Measurements from ENCODE around the gene PPP4R3A.
A peak's percentile ranks its signal among the peaks of the same experiment; 100 is the strongest.

Gene PPP4R3A

DNA sequence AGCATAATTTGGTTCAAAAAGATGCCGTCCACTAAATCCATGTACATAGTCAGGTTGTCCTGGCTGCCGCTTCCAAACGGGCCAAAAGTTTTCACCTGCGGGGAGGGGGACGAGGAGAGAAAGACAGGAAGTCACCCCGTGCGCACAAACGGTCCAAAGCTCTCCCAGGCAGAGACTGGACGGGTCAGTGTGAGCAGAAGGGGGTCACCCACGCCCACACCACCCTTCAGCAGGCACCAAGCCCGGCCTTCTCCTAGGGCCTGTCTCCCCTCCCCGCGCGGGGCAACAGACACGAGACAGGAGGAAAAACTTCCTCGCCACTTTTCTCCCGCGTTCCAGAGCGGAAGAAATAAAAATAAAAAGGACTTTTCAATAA lies 93.4 kb downstream of the PPP4R3A start (continued):
- TF ChIP-seq, protein P1, sequence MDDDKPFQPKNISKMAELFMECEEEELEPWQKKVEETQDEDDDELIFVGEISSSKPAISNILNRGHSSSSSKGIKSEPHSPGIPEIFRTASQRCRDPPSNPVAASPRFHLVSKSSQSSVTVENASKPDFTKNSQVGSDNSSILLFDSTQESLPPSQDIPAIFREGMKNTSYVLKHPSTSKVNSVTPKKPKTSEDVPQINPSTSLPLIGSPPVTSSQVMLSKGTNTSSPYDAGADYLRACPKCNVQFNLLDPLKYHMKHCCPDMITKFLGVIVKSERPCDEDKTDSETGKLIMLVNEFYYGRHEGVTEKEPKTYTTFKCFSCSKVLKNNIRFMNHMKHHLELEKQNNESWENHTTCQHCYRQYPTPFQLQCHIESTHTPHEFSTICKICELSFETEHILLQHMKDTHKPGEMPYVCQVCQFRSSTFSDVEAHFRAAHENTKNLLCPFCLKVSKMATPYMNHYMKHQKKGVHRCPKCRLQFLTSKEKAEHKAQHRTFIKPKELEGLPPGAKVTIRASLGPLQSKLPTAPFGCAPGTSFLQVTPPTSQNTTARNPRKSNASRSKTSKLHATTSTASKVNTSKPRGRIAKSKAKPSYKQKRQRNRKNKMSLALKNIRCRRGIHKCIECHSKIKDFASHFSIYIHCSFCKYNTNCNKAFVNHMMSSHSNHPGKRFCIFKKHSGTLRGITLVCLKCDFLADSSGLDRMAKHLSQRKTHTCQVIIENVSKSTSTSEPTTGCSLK (tag by site-specific recombination; IDR thresholded peaks at IDR 0.05), result no peak
- TF ChIP-seq, protein P2, sequence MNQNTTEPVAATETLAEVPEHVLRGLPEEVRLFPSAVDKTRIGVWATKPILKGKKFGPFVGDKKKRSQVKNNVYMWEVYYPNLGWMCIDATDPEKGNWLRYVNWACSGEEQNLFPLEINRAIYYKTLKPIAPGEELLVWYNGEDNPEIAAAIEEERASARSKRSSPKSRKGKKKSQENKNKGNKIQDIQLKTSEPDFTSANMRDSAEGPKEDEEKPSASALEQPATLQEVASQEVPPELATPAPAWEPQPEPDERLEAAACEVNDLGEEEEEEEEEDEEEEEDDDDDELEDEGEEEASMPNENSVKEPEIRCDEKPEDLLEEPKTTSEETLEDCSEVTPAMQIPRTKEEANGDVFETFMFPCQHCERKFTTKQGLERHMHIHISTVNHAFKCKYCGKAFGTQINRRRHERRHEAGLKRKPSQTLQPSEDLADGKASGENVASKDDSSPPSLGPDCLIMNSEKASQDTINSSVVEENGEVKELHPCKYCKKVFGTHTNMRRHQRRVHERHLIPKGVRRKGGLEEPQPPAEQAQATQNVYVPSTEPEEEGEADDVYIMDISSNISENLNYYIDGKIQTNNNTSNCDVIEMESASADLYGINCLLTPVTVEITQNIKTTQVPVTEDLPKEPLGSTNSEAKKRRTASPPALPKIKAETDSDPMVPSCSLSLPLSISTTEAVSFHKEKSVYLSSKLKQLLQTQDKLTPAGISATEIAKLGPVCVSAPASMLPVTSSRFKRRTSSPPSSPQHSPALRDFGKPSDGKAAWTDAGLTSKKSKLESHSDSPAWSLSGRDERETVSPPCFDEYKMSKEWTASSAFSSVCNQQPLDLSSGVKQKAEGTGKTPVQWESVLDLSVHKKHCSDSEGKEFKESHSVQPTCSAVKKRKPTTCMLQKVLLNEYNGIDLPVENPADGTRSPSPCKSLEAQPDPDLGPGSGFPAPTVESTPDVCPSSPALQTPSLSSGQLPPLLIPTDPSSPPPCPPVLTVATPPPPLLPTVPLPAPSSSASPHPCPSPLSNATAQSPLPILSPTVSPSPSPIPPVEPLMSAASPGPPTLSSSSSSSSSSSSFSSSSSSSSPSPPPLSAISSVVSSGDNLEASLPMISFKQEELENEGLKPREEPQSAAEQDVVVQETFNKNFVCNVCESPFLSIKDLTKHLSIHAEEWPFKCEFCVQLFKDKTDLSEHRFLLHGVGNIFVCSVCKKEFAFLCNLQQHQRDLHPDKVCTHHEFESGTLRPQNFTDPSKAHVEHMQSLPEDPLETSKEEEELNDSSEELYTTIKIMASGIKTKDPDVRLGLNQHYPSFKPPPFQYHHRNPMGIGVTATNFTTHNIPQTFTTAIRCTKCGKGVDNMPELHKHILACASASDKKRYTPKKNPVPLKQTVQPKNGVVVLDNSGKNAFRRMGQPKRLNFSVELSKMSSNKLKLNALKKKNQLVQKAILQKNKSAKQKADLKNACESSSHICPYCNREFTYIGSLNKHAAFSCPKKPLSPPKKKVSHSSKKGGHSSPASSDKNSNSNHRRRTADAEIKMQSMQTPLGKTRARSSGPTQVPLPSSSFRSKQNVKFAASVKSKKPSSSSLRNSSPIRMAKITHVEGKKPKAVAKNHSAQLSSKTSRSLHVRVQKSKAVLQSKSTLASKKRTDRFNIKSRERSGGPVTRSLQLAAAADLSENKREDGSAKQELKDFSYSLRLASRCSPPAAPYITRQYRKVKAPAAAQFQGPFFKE (tag by site-specific recombination; IDR thresholded peaks at IDR 0.05; ENCODE audit: borderline replicate concordance), result no peak
- no peak for TF ChIP-seq ZNF433 (tag by site-specific recombination; IDR thresholded peaks at IDR 0.05; ENCODE audit: low read depth)
- no peak for TF ChIP-seq SETDB1 (IDR thresholded peaks at IDR 0.05; ENCODE audit: insufficient read length, low read length)
- peak; percentile 42; the same call in 1 of the 2 replicates for TF ChIP-seq ZNF366 (tag by site-specific recombination; conservative IDR thresholded peaks at IDR 0.05)
- peak; percentile 83 for TF ChIP-seq ZBTB8A (tag by site-specific recombination; IDR thresholded peaks at IDR 0.05)
- TF ChIP-seq ZNF221 (tag by site-specific recombination; IDR thresholded peaks at IDR 0.05; ENCODE audit: borderline replicate concordance), result no peak
- no peak for TF ChIP-seq ZNF169 (tag by site-specific recombination; IDR thresholded peaks at IDR 0.05)
- no peak for TF ChIP-seq ZNF112 (tag by site-specific recombination; IDR thresholded peaks at IDR 0.05)
- TF ChIP-seq ZNF114 (tag by site-specific recombination; IDR thresholded peaks at IDR 0.05), result no peak
- peak; percentile 88 for TF ChIP-seq ZNF335 (tag by site-specific recombination; conservative IDR thresholded peaks at IDR 0.05)
- no peak for TF ChIP-seq SP7 (tag by site-specific recombination; IDR thresholded peaks at IDR 0.05)
- TF ChIP-seq ZNF654 (tag by site-specific recombination; IDR thresholded peaks at IDR 0.05; ENCODE audit: low read depth), result no peak
- TF ChIP-seq ZBTB20 (tag by site-specific recombination; IDR thresholded peaks at IDR 0.05), result no peak
- no peak for TF ChIP-seq ZNF350 (tag by site-specific recombination; IDR thresholded peaks at IDR 0.05)
- TF ChIP-seq, protein P3, sequence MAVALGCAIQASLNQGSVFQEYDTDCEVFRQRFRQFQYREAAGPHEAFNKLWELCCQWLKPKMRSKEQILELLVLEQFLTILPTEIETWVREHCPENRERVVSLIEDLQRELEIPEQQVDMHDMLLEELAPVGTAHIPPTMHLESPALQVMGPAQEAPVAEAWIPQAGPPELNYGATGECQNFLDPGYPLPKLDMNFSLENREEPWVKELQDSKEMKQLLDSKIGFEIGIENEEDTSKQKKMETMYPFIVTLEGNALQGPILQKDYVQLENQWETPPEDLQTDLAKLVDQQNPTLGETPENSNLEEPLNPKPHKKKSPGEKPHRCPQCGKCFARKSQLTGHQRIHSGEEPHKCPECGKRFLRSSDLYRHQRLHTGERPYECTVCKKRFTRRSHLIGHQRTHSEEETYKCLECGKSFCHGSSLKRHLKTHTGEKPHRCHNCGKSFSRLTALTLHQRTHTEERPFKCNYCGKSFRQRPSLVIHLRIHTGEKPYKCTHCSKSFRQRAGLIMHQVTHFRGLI (tag by site-specific recombination; IDR thresholded peaks at IDR 0.05), result no peak
- no peak for TF ChIP-seq MEIS1 (CRISPR knock-in tag; IDR thresholded peaks at IDR 0.05; ENCODE audit: borderline replicate concordance)
